ENCODE measurements around the gene CASP12.

DNA sequence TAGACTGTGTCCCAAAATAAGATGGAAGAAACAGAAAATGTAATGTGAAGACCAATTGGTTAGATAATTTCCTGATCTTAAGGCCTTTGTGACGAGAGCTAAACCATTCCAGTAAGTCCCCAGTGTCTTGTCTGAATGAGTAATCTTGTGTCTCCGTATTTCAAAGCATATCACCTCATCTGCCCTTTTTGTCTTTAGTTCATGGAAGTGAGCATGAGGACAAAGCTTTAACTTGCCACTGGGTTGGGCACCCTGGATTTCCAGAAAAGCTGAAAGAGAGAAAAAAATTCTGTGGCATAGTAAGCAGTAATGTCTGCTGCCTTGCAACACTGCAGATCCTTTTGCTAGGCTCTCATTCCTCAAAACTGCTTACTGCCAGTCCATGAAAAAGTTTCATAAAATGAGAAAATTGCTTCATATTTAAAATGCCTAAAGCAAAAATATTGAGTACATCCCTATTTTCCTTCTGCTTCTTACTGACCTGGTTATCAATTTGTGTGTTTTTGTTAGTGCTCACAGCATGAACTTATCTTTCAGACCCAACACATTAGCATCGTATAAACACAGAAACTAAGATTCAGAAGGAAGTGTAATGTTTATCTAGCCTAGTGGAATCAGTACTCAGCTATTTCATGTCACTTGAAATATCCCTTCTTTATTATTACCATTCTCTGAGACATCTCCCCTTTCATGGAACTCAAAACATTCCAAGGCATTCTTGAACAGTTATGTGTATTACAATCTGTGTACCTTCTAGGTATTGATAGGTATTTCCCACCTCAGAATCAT lies 5.3 kb downstream of the CASP12 start:
- TF ChIP-seq, protein P1, sequence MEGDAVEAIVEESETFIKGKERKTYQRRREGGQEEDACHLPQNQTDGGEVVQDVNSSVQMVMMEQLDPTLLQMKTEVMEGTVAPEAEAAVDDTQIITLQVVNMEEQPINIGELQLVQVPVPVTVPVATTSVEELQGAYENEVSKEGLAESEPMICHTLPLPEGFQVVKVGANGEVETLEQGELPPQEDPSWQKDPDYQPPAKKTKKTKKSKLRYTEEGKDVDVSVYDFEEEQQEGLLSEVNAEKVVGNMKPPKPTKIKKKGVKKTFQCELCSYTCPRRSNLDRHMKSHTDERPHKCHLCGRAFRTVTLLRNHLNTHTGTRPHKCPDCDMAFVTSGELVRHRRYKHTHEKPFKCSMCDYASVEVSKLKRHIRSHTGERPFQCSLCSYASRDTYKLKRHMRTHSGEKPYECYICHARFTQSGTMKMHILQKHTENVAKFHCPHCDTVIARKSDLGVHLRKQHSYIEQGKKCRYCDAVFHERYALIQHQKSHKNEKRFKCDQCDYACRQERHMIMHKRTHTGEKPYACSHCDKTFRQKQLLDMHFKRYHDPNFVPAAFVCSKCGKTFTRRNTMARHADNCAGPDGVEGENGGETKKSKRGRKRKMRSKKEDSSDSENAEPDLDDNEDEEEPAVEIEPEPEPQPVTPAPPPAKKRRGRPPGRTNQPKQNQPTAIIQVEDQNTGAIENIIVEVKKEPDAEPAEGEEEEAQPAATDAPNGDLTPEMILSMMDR (IDR thresholded peaks at IDR 0.05), result no peak
- TF ChIP-seq POLR2A (IDR thresholded peaks at IDR 0.05), result no peak

All from adrenal gland (tissue), 5 donors.